Sigmoid colon (tissue), 4 donors: Measurements from ENCODE around the gene MEF2D.

Experiments
- CTCF ChIP-seq, 4 experiments: fragments of 450-650 bp in 3 of 4; fragments of 200-600 bp in 1 of 4; IDR thresholded peaks; one replicate each; pipeline ENCODE4 v1.5.1; 2016 to 2019; ENCODE audit warnings: antibody characterized with exemption in 4 of 4, mild to moderate bottlenecking in 3 of 4, moderate library complexity in 2 of 4
- POLR2A ChIP-seq, 2 donors: fragments of 450-650 bp; IDR thresholded peaks; one replicate each; pipeline ENCODE4 v1.6.1; 2016; ENCODE audit warnings: antibody characterized with exemption in 2 of 2, mild to moderate bottlenecking in 2 of 2, moderate library complexity in 2 of 2
- POLR2AphosphoS5 ChIP-seq, 4 donors: sonication (generic); formaldehyde crosslinking; IDR thresholded peaks; one replicate each; pipeline ENCODE4 v1.6.1; 2017; ENCODE audit warnings: antibody characterized with exemption in 4 of 4

- TF ChIP-seq CTCF (IDR thresholded peaks at IDR 0.05) (no peak), POLR2A (IDR thresholded peaks at IDR 0.05) (no peak), POLR2AphosphoS5 (IDR thresholded peaks at IDR 0.05) (no peak)
These were observed 1.3 kb downstream of the MEF2D start for GRCh38 chr1:156499194-156499841.
